ENCODE results near the gene ACIN1. TPM values are rescaled to one million over a fixed set of nuclear protein-coding genes. Genes with fewer than 3 reads are reported as not detected.

ACIN1 gene
- total and polyA plus RNA-seq, 10 of the 15 experiments (the other 5 are each of a cell fraction or from before 2014, with no cell fraction given) = 4.3 to 148 (median 93.4) TPM

GRCh38 chr14:23057757-23058653, 36.9 kb downstream of the ACIN1 start (continued):
- no peak for TF ChIP-seq ELK1 (IDR thresholded peaks at IDR 0.05; ENCODE audit: low read depth, low read length)
- TF ChIP-seq BMI1 (IDR thresholded peaks at IDR 0.05; ENCODE audit: borderline replicate concordance) = no peak
- TF ChIP-seq ESRRA (IDR thresholded peaks at IDR 0.05; ENCODE audit: low read length) = no peak
- no peak; the same call in 1 of the 2 replicates for TF ChIP-seq SIN3A (IDR thresholded peaks at IDR 0.05; ENCODE audit: low read depth, low read length)
- TF ChIP-seq YBX1 (IDR thresholded peaks at IDR 0.05) = no peak
- no peak for TF ChIP-seq RCOR1 (conservative IDR thresholded peaks at IDR 0.05; ENCODE audit: low read depth, low read length)
- peak; percentile 64; the same call in 1 of the 2 replicates for TF ChIP-seq MTA3 (IDR thresholded peaks at IDR 0.05; ENCODE audit: borderline replicate concordance, low read length)
- no peak for TF ChIP-seq SMAD1 (IDR thresholded peaks at IDR 0.05; ENCODE audit: low read depth, partially characterized antibody)
- TF ChIP-seq RELB (IDR thresholded peaks at IDR 0.05; ENCODE audit: low read depth) = peak; percentile 43
- TF ChIP-seq RBBP5 (conservative IDR thresholded peaks at IDR 0.05) = no peak
- TF ChIP-seq FOS (IDR thresholded peaks at IDR 0.05; ENCODE audit: borderline replicate concordance, extremely low read depth, insufficient read length) = no peak
- TF ChIP-seq MYC (IDR thresholded peaks at IDR 0.05; ENCODE audit: insufficient read depth, insufficient read length, insufficient replicate concordance, low read length, severe bottlenecking) = no peak
- TF ChIP-seq BCLAF1 (IDR thresholded peaks at IDR 0.05) = no peak
- no peak for TF ChIP-seq SP1 (IDR thresholded peaks at IDR 0.05; ENCODE audit: low read depth, low read length)
- TF ChIP-seq E4F1 (IDR thresholded peaks at IDR 0.05; ENCODE audit: borderline replicate concordance, partially characterized antibody) = no peak
- TF ChIP-seq TCF7 (IDR thresholded peaks at IDR 0.05; ENCODE audit: borderline replicate concordance) = no peak
- TF ChIP-seq SPI1 (IDR thresholded peaks at IDR 0.05; ENCODE audit: borderline replicate concordance, insufficient read depth, low read depth, low read length) = no peak
- TF ChIP-seq ZNF274 (IDR thresholded peaks at IDR 0.05; ENCODE audit: insufficient read depth, insufficient read length) = no peak
- TF ChIP-seq RAD51 (IDR thresholded peaks at IDR 0.05) = no peak

Data from GM12878 (cell line).